ENCODE results near the gene SELENOF.

Gene SELENOF

DNA sequence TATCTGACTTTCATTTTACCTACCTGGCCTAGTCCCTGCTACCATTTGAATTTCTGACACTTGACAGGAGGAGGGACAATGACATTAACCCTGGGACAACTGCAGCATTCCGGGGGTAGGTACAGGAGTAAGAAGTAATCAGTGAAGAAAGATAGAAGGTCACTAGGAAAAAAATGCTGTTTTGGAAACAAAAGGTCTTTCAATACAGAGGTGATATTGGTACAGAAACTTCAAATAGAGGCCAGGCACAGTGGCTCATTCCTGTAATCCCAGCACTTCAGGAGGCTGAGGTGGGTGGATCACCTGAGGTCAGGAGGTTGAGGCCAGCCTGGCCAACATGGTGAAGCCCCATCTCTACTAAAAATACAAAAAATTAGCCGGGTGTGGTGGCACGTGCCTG is 68.4 kb downstream of the SELENOF start:
- Histone ChIP-seq H3K9me3 (ENCODE audit: insufficient read depth, low read length) (no peaks in the 10 kb centered on the region), H3K36me3 (replicated peaks; ENCODE audit: low read depth, low read length) (no peaks in the 10 kb centered on the region), H3K27me3 (ENCODE audit: low read depth, low read length) (no peaks in the 10 kb centered on the region), H3K79me2 (ENCODE audit: low read length) (no peaks in the 10 kb centered on the region), H3K9ac (ENCODE audit: low read length) (no peak overlapping the region), H3K27ac (ENCODE audit: low read length) (no peak overlapping the region), H2AFZ (ENCODE audit: low read depth, low read length) (no peak overlapping the region), H3K4me2 (ENCODE audit: low read length) (no peak overlapping the region), H3K4me1 (ENCODE audit: low read length) (peaks cover 16% of the 10 kb centered on the region), H3K4me3 (ENCODE audit: low read length) (no peak overlapping the region), H4K20me1 (ENCODE audit: insufficient read depth, low read length) (no peaks in the 10 kb centered on the region)
- no peak for TF ChIP-seq EZH2phosphoT487 (IDR thresholded peaks at IDR 0.05; ENCODE audit: low read depth)
- TF ChIP-seq, protein P1, sequence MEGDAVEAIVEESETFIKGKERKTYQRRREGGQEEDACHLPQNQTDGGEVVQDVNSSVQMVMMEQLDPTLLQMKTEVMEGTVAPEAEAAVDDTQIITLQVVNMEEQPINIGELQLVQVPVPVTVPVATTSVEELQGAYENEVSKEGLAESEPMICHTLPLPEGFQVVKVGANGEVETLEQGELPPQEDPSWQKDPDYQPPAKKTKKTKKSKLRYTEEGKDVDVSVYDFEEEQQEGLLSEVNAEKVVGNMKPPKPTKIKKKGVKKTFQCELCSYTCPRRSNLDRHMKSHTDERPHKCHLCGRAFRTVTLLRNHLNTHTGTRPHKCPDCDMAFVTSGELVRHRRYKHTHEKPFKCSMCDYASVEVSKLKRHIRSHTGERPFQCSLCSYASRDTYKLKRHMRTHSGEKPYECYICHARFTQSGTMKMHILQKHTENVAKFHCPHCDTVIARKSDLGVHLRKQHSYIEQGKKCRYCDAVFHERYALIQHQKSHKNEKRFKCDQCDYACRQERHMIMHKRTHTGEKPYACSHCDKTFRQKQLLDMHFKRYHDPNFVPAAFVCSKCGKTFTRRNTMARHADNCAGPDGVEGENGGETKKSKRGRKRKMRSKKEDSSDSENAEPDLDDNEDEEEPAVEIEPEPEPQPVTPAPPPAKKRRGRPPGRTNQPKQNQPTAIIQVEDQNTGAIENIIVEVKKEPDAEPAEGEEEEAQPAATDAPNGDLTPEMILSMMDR (IDR thresholded peaks at IDR 0.05; ENCODE audit: low read depth, low read length), result no peak

DNA sequence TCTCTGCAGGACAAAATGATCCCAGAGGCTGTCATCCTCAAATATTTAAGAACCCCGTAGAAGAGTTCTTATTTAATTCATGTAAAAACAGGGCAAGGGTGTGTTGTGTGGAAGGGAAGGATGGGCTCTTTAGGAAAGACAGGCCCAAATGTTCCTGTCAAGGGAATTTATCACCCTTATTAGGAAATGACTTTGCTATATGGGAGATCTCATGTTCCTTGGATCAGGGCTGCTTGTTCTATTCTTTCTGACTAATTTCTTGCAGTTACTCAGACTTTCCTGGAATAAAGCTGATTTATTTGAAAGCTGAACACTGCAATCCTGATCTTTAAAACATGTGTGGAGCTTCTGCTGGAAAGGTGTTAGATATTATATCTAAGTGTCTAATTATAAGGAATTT is 72.8 kb downstream of the SELENOF start:
- Histone ChIP-seq H3K4me1 (ENCODE audit: low read length) (peaks cover 26% of the 10 kb centered on the region), H3K9me3 (ENCODE audit: insufficient read depth, low read length) (no peaks in the 10 kb centered on the region), H3K4me2 (ENCODE audit: low read length) (peak overlapping the region; percentile 56), H2AFZ (ENCODE audit: low read depth, low read length) (peak overlapping the region; percentile 24; the same call in 1 of the 2 replicates), H3K9ac (ENCODE audit: low read length) (peak overlapping the region; percentile 30; the same call in 1 of the 2 replicates), H3K79me2 (ENCODE audit: low read length) (no peaks in the 10 kb centered on the region), H3K27ac (ENCODE audit: low read length) (peak overlapping the region; percentile 5; the same call in 1 of the 2 replicates), H3K36me3 (replicated peaks; ENCODE audit: low read depth, low read length) (no peaks in the 10 kb centered on the region), H4K20me1 (ENCODE audit: insufficient read depth, low read length) (no peaks in the 10 kb centered on the region), H3K4me3 (ENCODE audit: low read length) (peak overlapping the region; percentile 1), H3K27me3 (ENCODE audit: low read depth, low read length) (no peaks in the 10 kb centered on the region)
- no peak for TF ChIP-seq EZH2phosphoT487 (IDR thresholded peaks at IDR 0.05; ENCODE audit: low read depth)
- TF ChIP-seq, protein P1 (IDR thresholded peaks at IDR 0.05; ENCODE audit: low read depth, low read length), result no peak

DNA sequence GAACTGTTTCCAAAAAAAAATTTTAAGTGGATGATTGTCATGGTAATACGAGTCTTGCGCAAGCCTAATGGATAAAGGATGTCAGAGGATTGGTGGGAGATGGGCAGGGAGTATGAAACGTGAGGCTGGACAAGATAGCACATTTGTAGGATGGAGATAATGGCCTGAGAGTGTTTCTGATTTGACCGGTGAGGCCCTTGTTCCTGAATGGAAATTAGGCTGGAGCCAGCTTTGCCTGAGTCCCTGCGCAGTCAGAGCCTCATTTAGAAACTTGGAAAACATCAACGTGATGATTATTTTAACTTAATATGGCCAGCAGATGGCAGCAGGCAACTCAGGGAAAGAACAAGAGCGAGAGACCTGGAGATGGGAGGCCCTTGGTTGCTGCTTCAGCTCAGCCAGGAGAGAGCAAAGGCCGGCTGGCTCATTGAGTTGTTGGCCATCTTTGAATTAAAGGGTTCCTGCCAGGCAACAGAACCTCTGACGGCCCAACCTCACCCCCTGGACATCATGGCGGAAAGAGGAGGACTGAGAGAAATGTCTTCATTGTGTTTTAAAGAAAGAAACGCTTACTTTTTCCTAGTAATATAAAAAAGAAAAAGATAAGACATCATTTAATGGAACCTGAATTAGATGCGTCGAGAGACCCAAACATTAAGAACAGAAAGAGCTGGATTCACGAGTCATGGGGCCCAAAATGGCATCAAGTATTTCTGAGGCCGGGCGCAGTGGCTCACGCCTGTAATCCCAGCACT is 80.3 kb downstream of the SELENOF start:
- peak overlapping the region; percentile 55 for H3K4me3 ChIP-seq (ENCODE audit: low read length)
- no peaks in the 10 kb centered on the region for H3K36me3 ChIP-seq (replicated peaks; ENCODE audit: low read depth, low read length)
- H3K27me3 ChIP-seq (ENCODE audit: low read depth, low read length), result no peaks in the 10 kb centered on the region
- H3K27ac ChIP-seq (ENCODE audit: low read length), result no peak overlapping the region
- peaks cover 25% of the 10 kb centered on the region for H3K4me1 ChIP-seq (ENCODE audit: low read length)
- no peaks in the 10 kb centered on the region for H3K79me2 ChIP-seq (ENCODE audit: low read length)
- H2AFZ ChIP-seq (ENCODE audit: low read depth, low read length), result peak overlapping the region; percentile 97
- TF ChIP-seq, protein P1 (IDR thresholded peaks at IDR 0.05; ENCODE audit: low read depth, low read length), result peak; percentile 65
- no peak for TF ChIP-seq EZH2phosphoT487 (IDR thresholded peaks at IDR 0.05; ENCODE audit: low read depth)
- H4K20me1 ChIP-seq (ENCODE audit: insufficient read depth, low read length), result no peaks in the 10 kb centered on the region
- H3K9me3 ChIP-seq (ENCODE audit: insufficient read depth, low read length), result no peaks in the 10 kb centered on the region
- peak overlapping the region; percentile 41; the same call in 1 of the 2 replicates for H3K9ac ChIP-seq (ENCODE audit: low read length)
- peak overlapping the region; percentile 73 for H3K4me2 ChIP-seq (ENCODE audit: low read length)

DNA sequence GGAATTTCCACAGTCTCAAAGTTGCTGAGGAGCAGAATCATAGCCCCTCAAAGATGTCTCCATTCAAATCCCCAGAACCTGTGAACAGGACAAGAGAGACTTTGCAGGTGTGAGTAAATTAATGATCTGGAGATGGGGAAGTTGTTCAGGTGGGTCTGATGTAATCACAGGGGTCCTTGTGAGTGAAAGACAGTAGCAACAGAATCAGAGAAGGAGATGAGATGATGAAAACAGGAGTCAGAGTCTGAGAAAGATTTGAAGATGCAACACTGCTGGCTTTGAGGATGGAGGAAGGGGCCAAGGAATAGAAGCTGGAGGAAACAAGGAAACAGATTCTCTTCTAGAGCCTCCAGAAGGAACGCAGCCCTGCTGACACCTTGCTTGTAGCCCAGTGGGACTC is 81.5 kb downstream of the SELENOF start:
- Histone ChIP-seq H3K4me2 (ENCODE audit: low read length) (peak overlapping the region; percentile 73), H3K79me2 (ENCODE audit: low read length) (no peaks in the 10 kb centered on the region)

More for the DNA sequence above, 81.5 kb downstream of the SELENOF start:
- Histone ChIP-seq H3K9me3 (ENCODE audit: insufficient read depth, low read length) (no peaks in the 10 kb centered on the region), H2AFZ (ENCODE audit: low read depth, low read length) (peak overlapping the region; percentile 18; the same call in 1 of the 2 replicates), H3K27ac (ENCODE audit: low read length) (peak overlapping the region; percentile 29; the same call in 1 of the 2 replicates), H4K20me1 (ENCODE audit: insufficient read depth, low read length) (no peaks in the 10 kb centered on the region), H3K4me1 (ENCODE audit: low read length) (peaks cover 25% of the 10 kb centered on the region), H3K9ac (ENCODE audit: low read length) (peak overlapping the region; percentile 35), H3K4me3 (ENCODE audit: low read length) (peak overlapping the region; percentile 55), H3K36me3 (replicated peaks; ENCODE audit: low read depth, low read length) (no peaks in the 10 kb centered on the region), H3K27me3 (ENCODE audit: low read depth, low read length) (no peaks in the 10 kb centered on the region)
- TF ChIP-seq EZH2phosphoT487 (IDR thresholded peaks at IDR 0.05; ENCODE audit: low read depth), result no peak
- TF ChIP-seq, protein P1 (IDR thresholded peaks at IDR 0.05; ENCODE audit: low read depth, low read length), result no peak
